Left lung (tissue), 10 donors: ENCODE data around the gene PRKG1. TPM values are rescaled to one million over a fixed set of nuclear protein-coding genes. Genes with fewer than 3 reads are reported as not detected.
A peak's percentile ranks its signal among the peaks of the same experiment; 100 is the strongest.

Experiments used
- ATAC-seq: fragments of 200-7000 bp; cut with Tn5 transposase; one replicate; pipeline ENCODE4 v1.9.1; 2020; ENCODE audit warnings: moderate library complexity
- DNase-seq, 4 donors: peaks; one replicate each; pipeline ENCODE4 v3.0.0-alpha.2; 2013 to 2020
- H3K27ac ChIP-seq, 2 donors: fragments of 200-600 bp; sonication (generic) in 1 of 2; one replicate each; pipeline versions ENCODE4 v1.5.0 to v1.8.0; 2020 to 2021
- H3K27me3 ChIP-seq, 2 donors: fragments of 200-600 bp; sonication (generic) in 1 of 2; one replicate each; pipeline versions ENCODE4 v1.5.0 to v1.8.0; 2020 to 2021
- H3K36me3 ChIP-seq, 2 donors: fragments of 200-600 bp; sonication (generic) in 1 of 2; one replicate each; pipeline versions ENCODE4 v1.5.0 to v1.8.0; 2020 to 2021
- H3K4me1 ChIP-seq, 2 donors: fragments of 200-600 bp; one replicate each; pipeline ENCODE4 v1.8.0; 2021
- H3K4me3 ChIP-seq, 2 donors: fragments of 200-600 bp; sonication (generic) in 1 of 2; one replicate each; pipeline versions ENCODE4 v1.5.0 to v1.8.0; 2020 to 2021; ENCODE audit warnings: mild to moderate bottlenecking in 1 of 2
- H3K9me3 ChIP-seq, 2 donors: fragments of 200-600 bp; sonication (generic) in 1 of 2; one replicate each; pipeline versions ENCODE4 v1.5.0 to v1.8.0; 2020 to 2021
- CTCF ChIP-seq, 2 donors: fragments of 200-600 bp; sonication (generic) in 1 of 2; IDR thresholded peaks; one replicate each; pipeline versions ENCODE4 v1.5.0 to v1.8.0; 2021; ENCODE audit warnings: antibody characterized with exemption in 2 of 2
- intact Hi-C, 2 donors: fragments of 100-400 bp; cut with DNase I; formaldehyde crosslinking; loops; one replicate each; pipeline versions ENCODE4 v1.11.2 to v1.14.2; 2022
- polyA plus RNA-seq, 6 donors: library from polyadenylated mRNA; unstranded; fragments of 120-200 nt; gene quantifications; one replicate each; pipeline ENCODE4 v1.2.1, GENCODE V29; 2013; ENCODE audit not compliant: insufficient read length in 6 of 6
- total RNA-seq, 2 donors: library from RNA; stranded (reverse); fragmentation: NEBNext Ultra II Directional; extraction: Animal tissue kit (Norgen Biotek cat#: 25700); gene quantifications; one replicate each; pipeline ENCODE4 v1.2.1, GENCODE V29; 2021
- donor health status: DM: no; HTN: yes; CAD: no.
- donor health status: DM: no; HTN: no; CAD: no.

The PRKG1 gene
- total and polyA plus RNA-seq, 8 donors, result 15.6 to 29.0 (median 17.8) TPM

GRCh38 chr10:51308116-51308515 is 233.8 kb downstream of the PRKG1 start:
- no peak for TF ChIP-seq CTCF (IDR thresholded peaks at IDR 0.05)
- no peak overlapping the region for H3K27ac ChIP-seq
- intact Hi-C loops, result no loop called here
- no peaks in the 10 kb centered on the region for H3K36me3 ChIP-seq
- H3K4me3 ChIP-seq, result no peak overlapping the region
- no peak for DNase-seq
- no peaks in the 10 kb centered on the region for H3K4me1 ChIP-seq
- no peaks in the 10 kb centered on the region for H3K27me3 ChIP-seq
- peak; percentile 50 for ATAC-seq
- no peaks in the 10 kb centered on the region for H3K9me3 ChIP-seq

- no peak for TF ChIP-seq CTCF (IDR thresholded peaks at IDR 0.05)
- no peaks in the 10 kb centered on the region for H3K27me3 ChIP-seq
- H3K4me1 ChIP-seq, result no peaks in the 10 kb centered on the region
- H3K9me3 ChIP-seq, result no peaks in the 10 kb centered on the region
- ATAC-seq (no peak), DNase-seq (no peak)
- no peak overlapping the region for H3K27ac ChIP-seq
- no peaks in the 10 kb centered on the region for H3K36me3 ChIP-seq
- H3K4me3 ChIP-seq, result no peak overlapping the region
- intact Hi-C loops, result no loop called here
Observed at GRCh38 chr10:51311228-51311627, 236.9 kb downstream of the PRKG1 start.

- no peaks in the 10 kb centered on the region for H3K36me3 ChIP-seq
- H3K27ac ChIP-seq, result no peak overlapping the region
- DNase-seq, result no peak
- no peak overlapping the region for H3K4me3 ChIP-seq
- intact Hi-C loops, result no loop called here
- no peaks in the 10 kb centered on the region for H3K27me3 ChIP-seq
- no peak for ATAC-seq
- TF ChIP-seq CTCF (IDR thresholded peaks at IDR 0.05), result no peak
- H3K4me1 ChIP-seq, result no peaks in the 10 kb centered on the region
- H3K9me3 ChIP-seq, result no peaks in the 10 kb centered on the region
Observed at GRCh38 chr10:51312817-51313216, 238.5 kb downstream of the PRKG1 start.

GRCh38 chr10:51313251-51313650 is 239.0 kb downstream of the PRKG1 start:
- DNase-seq (no peak), ATAC-seq (no peak)
- intact Hi-C loops, result no loop called here
- no peak overlapping the region for H3K4me3 ChIP-seq
- TF ChIP-seq CTCF (IDR thresholded peaks at IDR 0.05), result no peak
- H3K36me3 ChIP-seq, result no peaks in the 10 kb centered on the region
- H3K9me3 ChIP-seq, result no peaks in the 10 kb centered on the region
- H3K4me1 ChIP-seq, result no peaks in the 10 kb centered on the region
- H3K27me3 ChIP-seq, result no peaks in the 10 kb centered on the region
- H3K27ac ChIP-seq, result no peak overlapping the region

- Histone ChIP-seq H3K27me3 (no peaks in the 10 kb centered on the region), H3K36me3 (no peaks in the 10 kb centered on the region), H3K4me3 (no peak overlapping the region), H3K9me3 (no peaks in the 10 kb centered on the region), H3K27ac (peak overlapping the region in 1 of 2 donors; percentile 5), H3K4me1 (no peaks in the 10 kb centered on the region)
- TF ChIP-seq CTCF (IDR thresholded peaks at IDR 0.05), result no peak
- intact Hi-C loops, result no loop called here
- ATAC-seq (no peak), DNase-seq (peak in 1 of 4 donors; percentile 23)
Observed at GRCh38 chr10:51313773-51314478, 239.6 kb downstream of the PRKG1 start.
